ENCODE results near the gene KMT2B.

KMT2B gene

DNA sequence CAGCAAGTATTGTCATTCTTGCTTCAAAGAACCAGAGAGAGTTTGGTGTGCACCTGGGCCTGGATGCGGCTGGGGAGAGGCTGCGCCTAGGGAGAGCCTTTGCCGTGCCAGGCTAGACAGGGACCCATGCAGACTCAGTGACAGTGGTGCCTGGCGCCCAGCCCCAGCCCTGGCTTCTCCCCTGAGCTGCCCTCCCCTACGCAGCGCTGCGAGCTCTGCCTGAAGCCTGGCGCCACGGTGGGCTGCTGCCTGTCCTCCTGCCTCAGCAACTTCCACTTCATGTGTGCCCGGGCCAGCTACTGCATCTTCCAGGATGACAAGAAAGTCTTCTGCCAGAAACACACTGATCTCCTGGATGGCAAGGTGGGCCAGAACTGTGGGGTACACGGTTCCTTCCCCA lies 12.0 kb downstream of the KMT2B start:
- no peak overlapping the region for H3K4me3 ChIP-seq (replicated peaks; ENCODE audit: insufficient read depth, low read length)
- no peak overlapping the region for H3K27ac ChIP-seq (replicated peaks)
- H3K27me3 ChIP-seq (ENCODE audit: insufficient read depth, poor library complexity, severe bottlenecking) = no peaks in the 10 kb centered on the region
- TF ChIP-seq SPI1 (IDR thresholded peaks at IDR 0.05; ENCODE audit: borderline replicate concordance, low read depth) = no peak
- TF ChIP-seq POLR2AphosphoS5 (IDR thresholded peaks at IDR 0.05; ENCODE audit: low read depth) = no peak
- TF ChIP-seq, protein P1, sequence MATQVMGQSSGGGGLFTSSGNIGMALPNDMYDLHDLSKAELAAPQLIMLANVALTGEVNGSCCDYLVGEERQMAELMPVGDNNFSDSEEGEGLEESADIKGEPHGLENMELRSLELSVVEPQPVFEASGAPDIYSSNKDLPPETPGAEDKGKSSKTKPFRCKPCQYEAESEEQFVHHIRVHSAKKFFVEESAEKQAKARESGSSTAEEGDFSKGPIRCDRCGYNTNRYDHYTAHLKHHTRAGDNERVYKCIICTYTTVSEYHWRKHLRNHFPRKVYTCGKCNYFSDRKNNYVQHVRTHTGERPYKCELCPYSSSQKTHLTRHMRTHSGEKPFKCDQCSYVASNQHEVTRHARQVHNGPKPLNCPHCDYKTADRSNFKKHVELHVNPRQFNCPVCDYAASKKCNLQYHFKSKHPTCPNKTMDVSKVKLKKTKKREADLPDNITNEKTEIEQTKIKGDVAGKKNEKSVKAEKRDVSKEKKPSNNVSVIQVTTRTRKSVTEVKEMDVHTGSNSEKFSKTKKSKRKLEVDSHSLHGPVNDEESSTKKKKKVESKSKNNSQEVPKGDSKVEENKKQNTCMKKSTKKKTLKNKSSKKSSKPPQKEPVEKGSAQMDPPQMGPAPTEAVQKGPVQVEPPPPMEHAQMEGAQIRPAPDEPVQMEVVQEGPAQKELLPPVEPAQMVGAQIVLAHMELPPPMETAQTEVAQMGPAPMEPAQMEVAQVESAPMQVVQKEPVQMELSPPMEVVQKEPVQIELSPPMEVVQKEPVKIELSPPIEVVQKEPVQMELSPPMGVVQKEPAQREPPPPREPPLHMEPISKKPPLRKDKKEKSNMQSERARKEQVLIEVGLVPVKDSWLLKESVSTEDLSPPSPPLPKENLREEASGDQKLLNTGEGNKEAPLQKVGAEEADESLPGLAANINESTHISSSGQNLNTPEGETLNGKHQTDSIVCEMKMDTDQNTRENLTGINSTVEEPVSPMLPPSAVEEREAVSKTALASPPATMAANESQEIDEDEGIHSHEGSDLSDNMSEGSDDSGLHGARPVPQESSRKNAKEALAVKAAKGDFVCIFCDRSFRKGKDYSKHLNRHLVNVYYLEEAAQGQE (IDR thresholded peaks at IDR 0.05; ENCODE audit: insufficient replicate concordance, low read depth) = no peak
- TF ChIP-seq, protein P2, sequence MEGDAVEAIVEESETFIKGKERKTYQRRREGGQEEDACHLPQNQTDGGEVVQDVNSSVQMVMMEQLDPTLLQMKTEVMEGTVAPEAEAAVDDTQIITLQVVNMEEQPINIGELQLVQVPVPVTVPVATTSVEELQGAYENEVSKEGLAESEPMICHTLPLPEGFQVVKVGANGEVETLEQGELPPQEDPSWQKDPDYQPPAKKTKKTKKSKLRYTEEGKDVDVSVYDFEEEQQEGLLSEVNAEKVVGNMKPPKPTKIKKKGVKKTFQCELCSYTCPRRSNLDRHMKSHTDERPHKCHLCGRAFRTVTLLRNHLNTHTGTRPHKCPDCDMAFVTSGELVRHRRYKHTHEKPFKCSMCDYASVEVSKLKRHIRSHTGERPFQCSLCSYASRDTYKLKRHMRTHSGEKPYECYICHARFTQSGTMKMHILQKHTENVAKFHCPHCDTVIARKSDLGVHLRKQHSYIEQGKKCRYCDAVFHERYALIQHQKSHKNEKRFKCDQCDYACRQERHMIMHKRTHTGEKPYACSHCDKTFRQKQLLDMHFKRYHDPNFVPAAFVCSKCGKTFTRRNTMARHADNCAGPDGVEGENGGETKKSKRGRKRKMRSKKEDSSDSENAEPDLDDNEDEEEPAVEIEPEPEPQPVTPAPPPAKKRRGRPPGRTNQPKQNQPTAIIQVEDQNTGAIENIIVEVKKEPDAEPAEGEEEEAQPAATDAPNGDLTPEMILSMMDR (IDR thresholded peaks at IDR 0.05; ENCODE audit: insufficient read depth, low read length) = no peak
- TF ChIP-seq GABPA (IDR thresholded peaks at IDR 0.05; ENCODE audit: low read depth) = no peak
- DNase-seq (ENCODE audit: low read depth in 1 of 2, low spot score in 1 of 2) = no peak

DNA sequence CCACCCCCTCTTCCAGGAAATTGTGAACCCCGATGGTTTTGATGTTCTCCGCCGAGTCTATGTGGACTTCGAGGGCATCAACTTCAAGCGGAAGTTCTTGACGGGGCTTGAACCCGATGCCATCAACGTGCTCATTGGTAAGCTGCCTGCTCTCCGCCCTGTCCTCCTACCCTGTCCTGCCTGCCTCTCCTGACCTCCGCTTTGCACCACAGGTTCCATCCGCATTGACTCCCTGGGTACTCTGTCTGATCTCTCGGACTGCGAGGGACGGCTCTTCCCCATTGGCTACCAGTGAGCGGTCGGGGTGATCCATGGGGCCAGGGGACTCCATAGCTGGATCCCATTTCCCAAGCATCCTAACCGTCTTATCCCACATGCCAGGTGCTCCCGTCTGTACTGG lies 12.5 kb downstream of the KMT2B start:
- TF ChIP-seq, protein P1 (IDR thresholded peaks at IDR 0.05; ENCODE audit: insufficient replicate concordance, low read depth) = no peak
- TF ChIP-seq, protein P2 (IDR thresholded peaks at IDR 0.05; ENCODE audit: insufficient read depth, low read length) = no peak
- TF ChIP-seq GABPA (IDR thresholded peaks at IDR 0.05; ENCODE audit: low read depth) (no peak), POLR2AphosphoS5 (IDR thresholded peaks at IDR 0.05; ENCODE audit: low read depth) (no peak), SPI1 (IDR thresholded peaks at IDR 0.05; ENCODE audit: borderline replicate concordance, low read depth) (no peak)
- H3K4me3 ChIP-seq (replicated peaks; ENCODE audit: insufficient read depth, low read length) = no peak overlapping the region
- no peaks in the 10 kb centered on the region for H3K27me3 ChIP-seq (ENCODE audit: insufficient read depth, poor library complexity, severe bottlenecking)
- DNase-seq (ENCODE audit: low read depth in 1 of 2, low spot score in 1 of 2) = no peak
- H3K27ac ChIP-seq (replicated peaks) = no peak overlapping the region

DNA sequence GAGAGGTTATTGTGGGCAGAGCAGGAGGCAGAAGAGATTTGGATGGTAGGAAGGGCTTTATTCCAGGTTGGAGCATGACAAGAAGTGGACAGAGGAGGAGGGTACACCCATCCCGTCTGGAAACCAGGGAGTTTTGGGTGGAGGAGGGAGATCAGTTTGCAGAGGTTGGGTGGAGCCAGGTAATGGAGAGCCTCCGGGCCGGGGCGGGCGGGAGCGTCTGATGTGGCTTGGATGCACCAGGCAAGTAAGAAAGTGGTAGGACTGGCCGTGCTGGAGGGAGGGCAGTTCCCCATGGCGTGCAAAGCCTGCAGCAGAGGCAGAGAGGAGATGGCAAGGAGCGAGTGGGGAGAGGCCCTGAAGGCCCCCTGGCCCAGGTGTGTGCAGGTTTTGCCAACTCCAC lies 13.6 kb downstream of the KMT2B start:
- no peak for DNase-seq (ENCODE audit: low read depth in 1 of 2, low spot score in 1 of 2)
- no peaks in the 10 kb centered on the region for H3K27me3 ChIP-seq (ENCODE audit: insufficient read depth, poor library complexity, severe bottlenecking)
- no peak overlapping the region for H3K4me3 ChIP-seq (replicated peaks; ENCODE audit: insufficient read depth, low read length)
- no peak overlapping the region for H3K27ac ChIP-seq (replicated peaks)
- TF ChIP-seq, protein P1 (IDR thresholded peaks at IDR 0.05; ENCODE audit: insufficient replicate concordance, low read depth) = no peak
- TF ChIP-seq GABPA (IDR thresholded peaks at IDR 0.05; ENCODE audit: low read depth) (no peak), POLR2AphosphoS5 (IDR thresholded peaks at IDR 0.05; ENCODE audit: low read depth) (no peak), SPI1 (IDR thresholded peaks at IDR 0.05; ENCODE audit: borderline replicate concordance, low read depth) (no peak)
- TF ChIP-seq, protein P2 (IDR thresholded peaks at IDR 0.05; ENCODE audit: insufficient read depth, low read length) = no peak
